ENCODE results near the gene BIRC2. TPM values are rescaled to one million over a fixed set of nuclear protein-coding genes. Genes with fewer than 3 reads are reported as not detected.
A peak's percentile ranks its signal among the peaks of the same experiment; 100 is the strongest.

BIRC2 gene
- total and polyA plus RNA-seq, 2 of the 4 experiments (the other 2 are of a cell fraction): 48.0 to 204 TPM

GRCh38 chr11:102320188-102320587 lies 26.8 kb upstream of the BIRC2 start:
- Histone ChIP-seq H2BK120ac (ENCODE audit: low read depth, low read length) (no peak overlapping the region; the same call in 1 of the 2 replicates), H3K23ac (ENCODE audit: low read depth, low read length) (no peak overlapping the region), H3K56ac (ENCODE audit: extremely low read depth, insufficient read depth, low read length) (no peak overlapping the region), H3K36me3 (ENCODE audit: control insufficient read depth, insufficient read depth, low read length) (no peaks in the 10 kb centered on the region), H2AFZ (replicated peaks; ENCODE audit: low read length, poor library complexity) (no peak overlapping the region), H3K79me1 (ENCODE audit: low read depth in 1 of 2, low read length in 2 of 2) (peaks cover 0 to 23% of the 10 kb centered on the region in 2 experiments; a peak in 2 of 4 replicates), H4K8ac (ENCODE audit: low read depth in 2 of 2, low read length in 2 of 2) (no peak overlapping the region), H3K9me1 (ENCODE audit: insufficient read depth, low read length) (peaks cover 7% of the 10 kb centered on the region; the same call in 1 of the 2 replicates), H3K4me3 (ENCODE audit: insufficient read depth, low read depth, low read length) (no peak overlapping the region), H3K27me3 (ENCODE audit: control insufficient read depth, insufficient read depth, low read length) (no peaks in the 10 kb centered on the region), H3K4ac (ENCODE audit: low read depth, low read length) (no peak overlapping the region), H3K9me3 (ENCODE audit: control insufficient read depth, insufficient read depth, low read length) (no peaks in the 10 kb centered on the region), H3K4me2 (ENCODE audit: low read depth, low read length) (no peak overlapping the region), H4K91ac (ENCODE audit: insufficient read depth, low read depth, low read length) (no peak overlapping the region), H3K14ac (replicated peaks; ENCODE audit: low read depth, low read length) (no peak overlapping the region), H2AK5ac (ENCODE audit: low read depth, low read length) (peak overlapping the region; percentile 35), H2BK20ac (ENCODE audit: low read depth, low read length) (no peak overlapping the region), H2BK5ac (ENCODE audit: low read depth, low read length, poor library complexity, severe bottlenecking) (no peak overlapping the region), H2AK9ac (replicated peaks; ENCODE audit: low read depth, low read length, poor library complexity) (no peak overlapping the region), H4K20me1 (ENCODE audit: insufficient read depth, low read length) (no peaks in the 10 kb centered on the region), H3K9ac (ENCODE audit: low read depth, low read length) (no peak overlapping the region), H4K5ac (ENCODE audit: low read depth, low read length) (no peak overlapping the region), H3K18ac (ENCODE audit: low read depth, low read length) (no peak overlapping the region), H2BK15ac (ENCODE audit: low read depth, low read length) (no peak overlapping the region; the same call in 2 of the 3 replicates), H3K4me1 (ENCODE audit: control insufficient read depth, insufficient read depth, low read length) (peaks cover 3% of the 10 kb centered on the region), H3K27ac (ENCODE audit: insufficient read depth, low read length) (no peak overlapping the region)
- no peak for ATAC-seq (ENCODE audit: low read depth)
- in situ Hi-C loops (cut with MboI; ENCODE audit: low sequenced_read_pairs): no loop called here
- ChIA-PET POLR2A (ENCODE audit: unreplicated experiment) (no interaction called here), CTCF (no interaction called here)
- dilution Hi-C loops (cut with HindIII; ENCODE audit: low sequenced_read_pairs, unreplicated experiment): no loop called here
- TF ChIP-seq SMC3 (IDR thresholded peaks at IDR 0.05; ENCODE audit: low read depth, low read length) (no peak), MXI1 (IDR thresholded peaks at IDR 0.05; ENCODE audit: borderline replicate concordance, low read depth, low read length) (no peak), RAD21 (IDR thresholded peaks at IDR 0.05; ENCODE audit: low read length) (no peak), RCOR1 (IDR thresholded peaks at IDR 0.05; ENCODE audit: insufficient replicate concordance, low read length) (no peak), CHD1 (IDR thresholded peaks at IDR 0.05; ENCODE audit: low read depth, low read length) (no peak), ELK1 (IDR thresholded peaks at IDR 0.05; ENCODE audit: borderline replicate concordance, low read depth, low read length) (no peak), USF2 (IDR thresholded peaks at IDR 0.05; ENCODE audit: low read depth, low read length) (no peak), FOS (IDR thresholded peaks at IDR 0.05; ENCODE audit: low read depth, low read length) (no peak), CEBPB (IDR thresholded peaks at IDR 0.05; ENCODE audit: low read depth, low read length) (no peak), POLR2A (IDR thresholded peaks at IDR 0.05; ENCODE audit: low read depth, low read length) (no peak), MAFK (IDR thresholded peaks at IDR 0.05; ENCODE audit: low read depth, low read length) (no peak), RFX5 (IDR thresholded peaks at IDR 0.05; ENCODE audit: low read depth, low read length) (no peak), BHLHE40 (IDR thresholded peaks at IDR 0.05; ENCODE audit: low read depth, low read length) (no peak), CTCF (conservative IDR thresholded peaks at IDR 0.05; ENCODE audit: low read depth, low read length) (no peak), NFE2L2 (IDR thresholded peaks at IDR 0.05; ENCODE audit: low read depth, low read length) (no peak), MAZ (IDR thresholded peaks at IDR 0.05; ENCODE audit: borderline replicate concordance, low read depth, low read length) (no peak)
- intact Hi-C loops (cut with micrococcal nuclease): no loop called here
- BruUV-seq (replicated peaks): no TSS peak
- DNase-seq: no peak
